GM23338 (cell line): ENCODE measurements around the gene AHSP. TPM values are rescaled to one million over a fixed set of nuclear protein-coding genes. Genes with fewer than 3 reads are reported as not detected.

Experiments
- ATAC-seq: fragments of 200-7000 bp; cut with Tn5 transposase; 3 replicates; pipeline ENCODE4 v1.9.1; 2020
- DNase-seq: peaks from one replicate; pipeline ENCODE4 v3.0.0-alpha.2; 2015; ENCODE audit warnings: low spot score
- H2AFZ ChIP-seq: fragments of 200-600 bp; sonication (generic); 2 replicates; pipeline ENCODE4 v1.8.0; 2016; ENCODE audit warnings: antibody characterized with exemption, mild to moderate bottlenecking, moderate library complexity
- H3F3A ChIP-seq: fragments of 200-600 bp; sonication (generic); replicated peaks from 2 replicates; pipeline ENCODE4 v1.8.0; 2017; ENCODE audit warnings: antibody characterized with exemption, mixed run types, low read depth
- H3K27ac ChIP-seq: fragments of 200-600 bp; sonication (generic); 2 replicates; pipeline ENCODE4 v1.6.1; 2016; ENCODE audit warnings: low read depth
- H3K27me3 ChIP-seq: fragments of 200-600 bp; sonication (generic); 2 replicates; pipeline ENCODE4 v1.8.0; 2016; ENCODE audit warnings: mild to moderate bottlenecking, mixed run types, moderate library complexity; ENCODE audit not compliant: insufficient read depth
- H3K36me3 ChIP-seq: fragments of 200-600 bp; sonication (generic); 2 replicates; pipeline ENCODE4 v1.8.0; 2016; ENCODE audit warnings: mild to moderate bottlenecking; ENCODE audit not compliant: insufficient read depth
- H3K4me1 ChIP-seq: fragments of 200-600 bp; sonication (generic); 2 replicates; pipeline ENCODE4 v1.8.0; 2016; ENCODE audit warnings: mild to moderate bottlenecking, moderate library complexity; ENCODE audit not compliant: insufficient read depth
- H3K4me2 ChIP-seq: fragments of 200-600 bp; sonication (generic); 2 replicates; pipeline ENCODE4 v1.7.1; 2017; ENCODE audit warnings: mixed run types
- H3K4me3 ChIP-seq: fragments of 200-600 bp; sonication (generic); 2 replicates; pipeline ENCODE4 v1.6.1; 2016; ENCODE audit warnings: mixed run types
- H3K79me2 ChIP-seq: fragments of 200-600 bp; sonication (generic); replicated peaks from 2 replicates; pipeline ENCODE4 v1.8.0; 2017; ENCODE audit warnings: mild to moderate bottlenecking; ENCODE audit not compliant: insufficient read depth
- H3K9me2 ChIP-seq: fragments of 200-600 bp; sonication (generic); 2 replicates; pipeline ENCODE4 v1.8.0; 2017; ENCODE audit not compliant: insufficient read depth
- H4K20me1 ChIP-seq: fragments of 200-600 bp; sonication (generic); replicated peaks from 2 replicates; pipeline ENCODE4 v1.8.0; 2017; ENCODE audit warnings: mild to moderate bottlenecking; ENCODE audit not compliant: insufficient read depth
- H3K27ac Mint-ChIP-seq: 2 replicates; pipeline ENCODE4 v1.8.0; 2020; ENCODE audit warnings: inconsistent platforms, mild to moderate bottlenecking, moderate library complexity, mixed read lengths
- H3K27me3 Mint-ChIP-seq: 3 replicates; pipeline ENCODE4 v1.8.0; 2022; ENCODE audit warnings: low read depth, mild to moderate bottlenecking, moderate library complexity, mixed read lengths, inconsistent platforms; ENCODE audit not compliant: insufficient read depth, poor library complexity
- H3K36me3 Mint-ChIP-seq: 3 replicates; pipeline ENCODE4 v1.8.0; 2021; ENCODE audit warnings: low read depth, mild to moderate bottlenecking, inconsistent platforms, moderate library complexity, mixed read lengths
- H3K4me1 Mint-ChIP-seq: 3 replicates; pipeline ENCODE4 v1.8.0; 2020; ENCODE audit warnings: mild to moderate bottlenecking, inconsistent platforms, mixed read lengths
- H3K4me3 Mint-ChIP-seq: 3 replicates; pipeline ENCODE4 v1.8.0; 2021; ENCODE audit warnings: moderate library complexity, mild to moderate bottlenecking, inconsistent platforms, mixed read lengths
- H3K9me3 Mint-ChIP-seq: 3 replicates; pipeline ENCODE4 v1.8.0; 2020; ENCODE audit warnings: moderate library complexity, mild to moderate bottlenecking, inconsistent platforms, mixed read lengths
- CREB1 ChIP-seq: fragments of 250-450 bp; sonication (Bioruptor Pico); IDR thresholded peaks from 2 replicates; pipeline ENCODE4 v1.5.0; 2020; ENCODE audit warnings: low read depth, mild to moderate bottlenecking, moderate library complexity
- EZH2 ChIP-seq: fragments of 200-600 bp; sonication (generic); IDR thresholded peaks from one replicate; pipeline ENCODE4 v1.8.0; 2017; ENCODE audit warnings: antibody characterized with exemption, mild to moderate bottlenecking, low read depth; ENCODE audit not compliant: unreplicated experiment
- EZH2phosphoT487 ChIP-seq: fragments of 200-600 bp; sonication (generic); IDR thresholded peaks from one replicate; pipeline ENCODE4 v1.8.1; 2018; ENCODE audit warnings: antibody characterized with exemption; ENCODE audit not compliant: unreplicated experiment
- JUNB ChIP-seq: IDR thresholded peaks from one replicate; pipeline ENCODE4 v1.6.1; 2016; ENCODE audit warnings: antibody characterized with exemption; ENCODE audit not compliant: unreplicated experiment
- NANOG ChIP-seq: IDR thresholded peaks from 2 replicates; pipeline ENCODE4 v1.6.1; 2016; ENCODE audit warnings: antibody characterized with exemption, borderline replicate concordance
- POLR2AphosphoS5 ChIP-seq: IDR thresholded peaks from 2 replicates; pipeline ENCODE4 v1.6.1; 2016; ENCODE audit warnings: antibody characterized with exemption, low read depth
- STAT1 ChIP-seq: IDR thresholded peaks from one replicate; pipeline ENCODE4 v1.6.1; 2016; ENCODE audit warnings: antibody characterized with exemption; ENCODE audit not compliant: unreplicated experiment
- ZNF114 ChIP-seq: fragments of 250-450 bp; sonication (Bioruptor Pico); IDR thresholded peaks from 2 replicates; pipeline ENCODE4 v1.5.0; 2020; ENCODE audit warnings: mild to moderate bottlenecking, moderate library complexity
- ZNF331 ChIP-seq: fragments of 250-450 bp; sonication (Bioruptor Pico); IDR thresholded peaks from 2 replicates; pipeline ENCODE4 v1.5.0; 2020; ENCODE audit warnings: low read depth, mild to moderate bottlenecking, moderate library complexity
- polyA plus RNA-seq: library from polyadenylated mRNA; unstranded; fragments of >200 nt; fragmentation: Nextera tagmentation; extraction: Ambion mirVana; gene quantifications from 2 replicates; pipeline ENCODE4 v1.2.1, GENCODE V29; 2016
- total RNA-seq: library from RNA; depleted of rRNA; stranded (reverse); fragments of >200 nt; shearing (Covaris generic); gene quantifications from 2 replicates; pipeline ENCODE4 v1.2.3, GENCODE V29; 2014
- TF ChIP-seq, protein P1 (sequence below): fragments of 250-450 bp; sonication (Bioruptor Pico); IDR thresholded peaks from 2 replicates; pipeline ENCODE4 v1.5.0; 2020; ENCODE audit warnings: mild to moderate bottlenecking, moderate library complexity
- TF ChIP-seq, protein P2 (sequence below): IDR thresholded peaks from 2 replicates; pipeline ENCODE4 v1.6.1; 2016; ENCODE audit warnings: antibody characterized with exemption
- TF ChIP-seq, protein P3 (sequence below): IDR thresholded peaks from one replicate; pipeline ENCODE4 v1.6.1; 2018; ENCODE audit warnings: antibody characterized with exemption; ENCODE audit not compliant: unreplicated experiment
- TF ChIP-seq, protein P4 (sequence below), 2 experiments: fragments of 200-600 bp in 1 of 2; sonication (generic) in 1 of 2; conservative IDR thresholded peaks; 2 replicates each; pipeline versions ENCODE4 v1.5.1 to v1.6.1; 2016 to 2017; ENCODE audit warnings: antibody characterized with exemption in 2 of 2, low read depth in 2 of 2, mild to moderate bottlenecking in 2 of 2, moderate library complexity in 1 of 2

Gene AHSP
- total and polyA plus RNA-seq, 2 experiments from 2014 or later: 2.1 TPM; not detected in 1

DNA sequence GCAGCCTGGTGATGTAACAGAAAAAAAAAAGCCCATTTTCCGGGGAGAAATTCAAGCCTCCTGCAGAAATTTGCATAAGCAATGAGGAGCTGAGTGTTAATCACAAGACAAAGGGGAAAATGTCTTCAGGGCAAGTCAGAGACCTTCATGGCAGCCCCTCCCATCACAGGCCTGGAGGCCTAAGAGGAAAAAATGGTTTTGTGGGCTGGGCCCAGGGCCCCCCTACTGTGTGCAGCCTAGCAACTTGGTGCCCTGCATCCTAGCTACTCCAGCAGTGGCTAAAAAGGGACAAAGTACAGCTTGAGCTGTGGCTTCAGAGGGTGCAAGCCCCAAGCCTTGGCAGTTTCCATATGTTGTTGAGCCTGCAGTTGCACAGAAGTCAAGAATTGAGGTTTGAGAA is 49.7 kb downstream of the AHSP start:
- Mint-ChIP-seq H3K36me3 (peaks cover 31% of the 10 kb centered on the region), H3K9me3 (peaks cover 72% of the 10 kb centered on the region), H3K27ac (no peak overlapping the region), H3K4me1 (no peaks in the 10 kb centered on the region), H3K27me3 (peaks cover 7% of the 10 kb centered on the region), H3K4me3 (no peak overlapping the region)
- no peak for TF ChIP-seq ZNF114 (CRISPR knock-in tag)
- TF ChIP-seq ZNF331: no peak
- TF ChIP-seq, protein P1, sequence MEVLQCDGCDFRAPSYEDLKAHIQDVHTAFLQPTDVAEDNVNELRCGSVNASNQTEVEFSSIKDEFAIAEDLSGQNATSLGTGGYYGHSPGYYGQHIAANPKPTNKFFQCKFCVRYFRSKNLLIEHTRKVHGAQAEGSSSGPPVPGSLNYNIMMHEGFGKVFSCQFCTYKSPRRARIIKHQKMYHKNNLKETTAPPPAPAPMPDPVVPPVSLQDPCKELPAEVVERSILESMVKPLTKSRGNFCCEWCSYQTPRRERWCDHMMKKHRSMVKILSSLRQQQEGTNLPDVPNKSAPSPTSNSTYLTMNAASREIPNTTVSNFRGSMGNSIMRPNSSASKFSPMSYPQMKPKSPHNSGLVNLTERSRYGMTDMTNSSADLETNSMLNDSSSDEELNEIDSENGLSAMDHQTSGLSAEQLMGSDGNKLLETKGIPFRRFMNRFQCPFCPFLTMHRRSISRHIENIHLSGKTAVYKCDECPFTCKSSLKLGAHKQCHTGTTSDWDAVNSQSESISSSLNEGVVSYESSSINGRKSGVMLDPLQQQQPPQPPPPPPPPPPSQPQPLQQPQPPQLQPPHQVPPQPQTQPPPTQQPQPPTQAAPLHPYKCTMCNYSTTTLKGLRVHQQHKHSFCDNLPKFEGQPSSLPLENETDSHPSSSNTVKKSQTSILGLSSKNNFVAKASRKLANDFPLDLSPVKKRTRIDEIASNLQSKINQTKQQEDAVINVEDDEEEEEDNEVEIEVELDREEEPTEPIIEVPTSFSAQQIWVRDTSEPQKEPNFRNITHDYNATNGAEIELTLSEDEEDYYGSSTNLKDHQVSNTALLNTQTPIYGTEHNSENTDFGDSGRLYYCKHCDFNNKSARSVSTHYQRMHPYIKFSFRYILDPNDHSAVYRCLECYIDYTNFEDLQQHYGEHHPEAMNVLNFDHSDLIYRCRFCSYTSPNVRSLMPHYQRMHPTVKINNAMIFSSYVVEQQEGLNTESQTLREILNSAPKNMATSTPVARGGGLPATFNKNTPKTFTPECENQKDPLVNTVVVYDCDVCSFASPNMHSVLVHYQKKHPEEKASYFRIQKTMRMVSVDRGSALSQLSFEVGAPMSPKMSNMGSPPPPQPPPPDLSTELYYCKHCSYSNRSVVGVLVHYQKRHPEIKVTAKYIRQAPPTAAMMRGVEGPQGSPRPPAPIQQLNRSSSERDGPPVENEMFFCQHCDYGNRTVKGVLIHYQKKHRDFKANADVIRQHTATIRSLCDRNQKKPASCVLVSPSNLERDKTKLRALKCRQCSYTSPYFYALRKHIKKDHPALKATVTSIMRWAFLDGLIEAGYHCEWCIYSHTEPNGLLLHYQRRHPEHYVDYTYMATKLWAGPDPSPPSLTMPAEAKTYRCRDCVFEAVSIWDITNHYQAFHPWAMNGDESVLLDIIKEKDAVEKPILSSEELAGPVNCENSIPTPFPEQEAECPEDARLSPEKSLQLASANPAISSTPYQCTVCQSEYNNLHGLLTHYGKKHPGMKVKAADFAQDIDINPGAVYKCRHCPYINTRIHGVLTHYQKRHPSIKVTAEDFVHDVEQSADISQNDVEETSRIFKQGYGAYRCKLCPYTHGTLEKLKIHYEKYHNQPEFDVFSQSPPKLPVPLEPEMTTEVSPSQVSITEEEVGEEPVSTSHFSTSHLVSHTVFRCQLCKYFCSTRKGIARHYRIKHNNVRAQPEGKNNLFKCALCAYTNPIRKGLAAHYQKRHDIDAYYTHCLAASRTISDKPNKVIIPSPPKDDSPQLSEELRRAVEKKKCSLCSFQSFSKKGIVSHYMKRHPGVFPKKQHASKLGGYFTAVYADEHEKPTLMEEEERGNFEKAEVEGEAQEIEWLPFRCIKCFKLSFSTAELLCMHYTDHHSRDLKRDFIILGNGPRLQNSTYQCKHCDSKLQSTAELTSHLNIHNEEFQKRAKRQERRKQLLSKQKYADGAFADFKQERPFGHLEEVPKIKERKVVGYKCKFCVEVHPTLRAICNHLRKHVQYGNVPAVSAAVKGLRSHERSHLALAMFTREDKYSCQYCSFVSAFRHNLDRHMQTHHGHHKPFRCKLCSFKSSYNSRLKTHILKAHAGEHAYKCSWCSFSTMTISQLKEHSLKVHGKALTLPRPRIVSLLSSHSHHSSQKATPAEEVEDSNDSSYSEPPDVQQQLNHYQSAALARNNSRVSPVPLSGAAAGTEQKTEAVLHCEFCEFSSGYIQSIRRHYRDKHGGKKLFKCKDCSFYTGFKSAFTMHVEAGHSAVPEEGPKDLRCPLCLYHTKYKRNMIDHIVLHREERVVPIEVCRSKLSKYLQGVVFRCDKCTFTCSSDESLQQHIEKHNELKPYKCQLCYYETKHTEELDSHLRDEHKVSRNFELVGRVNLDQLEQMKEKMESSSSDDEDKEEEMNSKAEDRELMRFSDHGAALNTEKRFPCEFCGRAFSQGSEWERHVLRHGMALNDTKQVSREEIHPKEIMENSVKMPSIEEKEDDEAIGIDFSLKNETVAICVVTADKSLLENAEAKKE: no peak
- TF ChIP-seq, protein P2, sequence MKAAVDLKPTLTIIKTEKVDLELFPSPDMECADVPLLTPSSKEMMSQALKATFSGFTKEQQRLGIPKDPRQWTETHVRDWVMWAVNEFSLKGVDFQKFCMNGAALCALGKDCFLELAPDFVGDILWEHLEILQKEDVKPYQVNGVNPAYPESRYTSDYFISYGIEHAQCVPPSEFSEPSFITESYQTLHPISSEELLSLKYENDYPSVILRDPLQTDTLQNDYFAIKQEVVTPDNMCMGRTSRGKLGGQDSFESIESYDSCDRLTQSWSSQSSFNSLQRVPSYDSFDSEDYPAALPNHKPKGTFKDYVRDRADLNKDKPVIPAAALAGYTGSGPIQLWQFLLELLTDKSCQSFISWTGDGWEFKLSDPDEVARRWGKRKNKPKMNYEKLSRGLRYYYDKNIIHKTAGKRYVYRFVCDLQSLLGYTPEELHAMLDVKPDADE: no peak
- TF ChIP-seq NANOG: no peak
- TF ChIP-seq JUNB: no peak
- TF ChIP-seq EZH2: no peak
- no peak for TF ChIP-seq STAT1
- no peak for TF ChIP-seq CREB1 (CRISPR knock-in tag)
- TF ChIP-seq POLR2AphosphoS5: no peak
- TF ChIP-seq, protein P3, sequence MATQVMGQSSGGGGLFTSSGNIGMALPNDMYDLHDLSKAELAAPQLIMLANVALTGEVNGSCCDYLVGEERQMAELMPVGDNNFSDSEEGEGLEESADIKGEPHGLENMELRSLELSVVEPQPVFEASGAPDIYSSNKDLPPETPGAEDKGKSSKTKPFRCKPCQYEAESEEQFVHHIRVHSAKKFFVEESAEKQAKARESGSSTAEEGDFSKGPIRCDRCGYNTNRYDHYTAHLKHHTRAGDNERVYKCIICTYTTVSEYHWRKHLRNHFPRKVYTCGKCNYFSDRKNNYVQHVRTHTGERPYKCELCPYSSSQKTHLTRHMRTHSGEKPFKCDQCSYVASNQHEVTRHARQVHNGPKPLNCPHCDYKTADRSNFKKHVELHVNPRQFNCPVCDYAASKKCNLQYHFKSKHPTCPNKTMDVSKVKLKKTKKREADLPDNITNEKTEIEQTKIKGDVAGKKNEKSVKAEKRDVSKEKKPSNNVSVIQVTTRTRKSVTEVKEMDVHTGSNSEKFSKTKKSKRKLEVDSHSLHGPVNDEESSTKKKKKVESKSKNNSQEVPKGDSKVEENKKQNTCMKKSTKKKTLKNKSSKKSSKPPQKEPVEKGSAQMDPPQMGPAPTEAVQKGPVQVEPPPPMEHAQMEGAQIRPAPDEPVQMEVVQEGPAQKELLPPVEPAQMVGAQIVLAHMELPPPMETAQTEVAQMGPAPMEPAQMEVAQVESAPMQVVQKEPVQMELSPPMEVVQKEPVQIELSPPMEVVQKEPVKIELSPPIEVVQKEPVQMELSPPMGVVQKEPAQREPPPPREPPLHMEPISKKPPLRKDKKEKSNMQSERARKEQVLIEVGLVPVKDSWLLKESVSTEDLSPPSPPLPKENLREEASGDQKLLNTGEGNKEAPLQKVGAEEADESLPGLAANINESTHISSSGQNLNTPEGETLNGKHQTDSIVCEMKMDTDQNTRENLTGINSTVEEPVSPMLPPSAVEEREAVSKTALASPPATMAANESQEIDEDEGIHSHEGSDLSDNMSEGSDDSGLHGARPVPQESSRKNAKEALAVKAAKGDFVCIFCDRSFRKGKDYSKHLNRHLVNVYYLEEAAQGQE: no peak
- TF ChIP-seq, protein P4, sequence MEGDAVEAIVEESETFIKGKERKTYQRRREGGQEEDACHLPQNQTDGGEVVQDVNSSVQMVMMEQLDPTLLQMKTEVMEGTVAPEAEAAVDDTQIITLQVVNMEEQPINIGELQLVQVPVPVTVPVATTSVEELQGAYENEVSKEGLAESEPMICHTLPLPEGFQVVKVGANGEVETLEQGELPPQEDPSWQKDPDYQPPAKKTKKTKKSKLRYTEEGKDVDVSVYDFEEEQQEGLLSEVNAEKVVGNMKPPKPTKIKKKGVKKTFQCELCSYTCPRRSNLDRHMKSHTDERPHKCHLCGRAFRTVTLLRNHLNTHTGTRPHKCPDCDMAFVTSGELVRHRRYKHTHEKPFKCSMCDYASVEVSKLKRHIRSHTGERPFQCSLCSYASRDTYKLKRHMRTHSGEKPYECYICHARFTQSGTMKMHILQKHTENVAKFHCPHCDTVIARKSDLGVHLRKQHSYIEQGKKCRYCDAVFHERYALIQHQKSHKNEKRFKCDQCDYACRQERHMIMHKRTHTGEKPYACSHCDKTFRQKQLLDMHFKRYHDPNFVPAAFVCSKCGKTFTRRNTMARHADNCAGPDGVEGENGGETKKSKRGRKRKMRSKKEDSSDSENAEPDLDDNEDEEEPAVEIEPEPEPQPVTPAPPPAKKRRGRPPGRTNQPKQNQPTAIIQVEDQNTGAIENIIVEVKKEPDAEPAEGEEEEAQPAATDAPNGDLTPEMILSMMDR (conservative IDR thresholded peaks at IDR 0.05; ENCODE audit: low read depth in 2 of 2): no peak
- no peak for TF ChIP-seq EZH2phosphoT487
- Histone ChIP-seq H3K27me3 (peaks cover 6% of the 10 kb centered on the region; the same call in 1 of the 2 replicates), H3K4me3 (no peak overlapping the region), H3K4me1 (no peaks in the 10 kb centered on the region), H3K36me3 (no peaks in the 10 kb centered on the region), H4K20me1 (no peaks in the 10 kb centered on the region), H3K9me2 (no peaks in the 10 kb centered on the region), H3K79me2 (no peaks in the 10 kb centered on the region), H2AFZ (no peak overlapping the region), H3K27ac (no peak overlapping the region), H3F3A (no peaks in the 10 kb centered on the region), H3K4me2 (no peak overlapping the region)
- DNase-seq (no peak), ATAC-seq (no peak)
